Liver (tissue), 9 donors: Measurements from ENCODE around the gene ASIC2. TPM values are rescaled to one million over a fixed set of nuclear protein-coding genes. Genes with fewer than 3 reads are reported as not detected.

Experiments used
- DNase-seq: peaks from one replicate; pipeline ENCODE4 v3.0.0-alpha.2; 2017; ENCODE audit warnings: low spot score
- H3K27ac ChIP-seq, 2 donors: one replicate each; pipeline ENCODE4 v1.7.0; 2013; ENCODE audit warnings: inconsistent platforms in 2 of 2, low read length in 2 of 2, control low read depth in 1 of 2, low read depth in 1 of 2, mild to moderate bottlenecking in 1 of 2
- H3K27me3 ChIP-seq, 4 donors: one replicate each; pipeline versions ENCODE4 v1.6.1 to v1.7.0; 2013; ENCODE audit warnings: low read length in 3 of 4, inconsistent platforms in 1 of 4, mild to moderate bottlenecking in 1 of 4, moderate library complexity in 1 of 4; ENCODE audit not compliant: control insufficient read depth in 4 of 4, insufficient read depth in 4 of 4
- H3K36me3 ChIP-seq, 4 donors: one replicate each; pipeline versions ENCODE4 v1.6.1 to v1.7.0; 2013; ENCODE audit warnings: low read length in 3 of 4, mild to moderate bottlenecking in 3 of 4, low read depth in 1 of 4, moderate library complexity in 1 of 4; ENCODE audit not compliant: control insufficient read depth in 4 of 4, insufficient read depth in 3 of 4
- H3K4me1 ChIP-seq, 4 donors: one replicate each; pipeline versions ENCODE4 v1.6.1 to v1.7.0; 2013; ENCODE audit warnings: low read length in 3 of 4, mild to moderate bottlenecking in 3 of 4, moderate library complexity in 1 of 4; ENCODE audit not compliant: control insufficient read depth in 4 of 4, insufficient read depth in 4 of 4
- H3K4me3 ChIP-seq, 3 donors: one replicate each; pipeline versions ENCODE4 v1.6.1 to v1.7.0; 2013; ENCODE audit warnings: low read length in 3 of 3, control low read depth in 1 of 3, low read depth in 1 of 3, mild to moderate bottlenecking in 1 of 3
- H3K9ac ChIP-seq, 2 donors: one replicate each; pipeline ENCODE4 v1.7.0; 2013; ENCODE audit warnings: low read length in 2 of 2, mild to moderate bottlenecking in 2 of 2, moderate library complexity in 2 of 2, control low read depth in 1 of 2, low read depth in 1 of 2
- H3K9me3 ChIP-seq, 4 donors: one replicate each; pipeline versions ENCODE4 v1.6.1 to v1.7.0; 2013; ENCODE audit warnings: low read length in 3 of 4; ENCODE audit not compliant: control insufficient read depth in 4 of 4
- FOXA1 ChIP-seq: IDR thresholded peaks from 2 replicates; pipeline ENCODE4 v1.6.1; 2016; ENCODE audit warnings: antibody characterized with exemption
- REST ChIP-seq: IDR thresholded peaks from 2 replicates; pipeline ENCODE4 v1.6.1; 2016; ENCODE audit warnings: antibody characterized with exemption, mild to moderate bottlenecking
- SP1 ChIP-seq: IDR thresholded peaks from 2 replicates; pipeline ENCODE4 v1.6.1; 2018; ENCODE audit warnings: antibody characterized with exemption, mild to moderate bottlenecking
- TAF1 ChIP-seq: conservative IDR thresholded peaks from 2 replicates; pipeline ENCODE4 v1.6.1; 2016; ENCODE audit warnings: antibody characterized with exemption, mild to moderate bottlenecking
- YY1 ChIP-seq: IDR thresholded peaks from 2 replicates; pipeline ENCODE4 v1.6.1; 2016; ENCODE audit warnings: antibody characterized with exemption, mild to moderate bottlenecking
- ZBTB33 ChIP-seq: IDR thresholded peaks from 2 replicates; pipeline ENCODE4 v1.6.1; 2016; ENCODE audit warnings: antibody characterized with exemption
- WGBS: extraction: QIAGEN DNeasy Blood & Tissue Kit; methylation state at CpG from one replicate; pipeline ENCODE4 v1.1.7; 2013; 5-methylcytosine and 5-hydroxymethylcytosine counted together
- polyA plus RNA-seq, 2 donors: library from polyadenylated mRNA; stranded (reverse) in 1 of 2; unstranded in 1 of 2; fragments of 200-250 nt in 1 of 2; fragments of >200 nt in 1 of 2; fragmentation: Nextera tagmentation in 1 of 2; extraction: Ambion mirVana in 1 of 2; gene quantifications; one replicate each; pipeline versions ENCODE4 v1.2.1 to v1.2.3, GENCODE V29; 2013 to 2015
- total RNA-seq, 2 donors: library from RNA; depleted of rRNA; stranded (reverse); fragments of >200 nt; gene quantifications; one replicate each; pipeline ENCODE4 v1.2.3, GENCODE V29; 2014
- TF ChIP-seq, protein P1 (sequence below): fragments of 150-350 bp; IDR thresholded peaks from 2 replicates; pipeline ENCODE4 v1.5.1; 2017; ENCODE audit warnings: improper control_type of control experiment, low read depth, low read length; ENCODE audit not compliant: missing input control
- TF ChIP-seq, protein P2 (sequence below): IDR thresholded peaks from 2 replicates; pipeline ENCODE4 v1.6.1; 2016; ENCODE audit warnings: antibody characterized with exemption
- donor health status: healthy.
- donor health status: healthy.
- donor health status: healthy.
- donor health status: healthy.
- donor health status: healthy.

Gene ASIC2
- total and polyA plus RNA-seq, 4 donors: under 0.01 TPM; not detected in 3

- DNase-seq: no peak
- no peaks in the 10 kb centered on the region for H3K4me1 ChIP-seq
These were observed 236.5 kb downstream of the ASIC2 start for GRCh38 chr17:33056399-33057146.

GRCh38 chr17:33055746-33056145, 237.3 kb downstream of the ASIC2 start:
- 91% methylated on average over 9 of the region's 9 CpGs for WGBS
- no peaks in the 10 kb centered on the region for H3K36me3 ChIP-seq
- H3K9me3 ChIP-seq: no peaks in the 10 kb centered on the region
- no peak overlapping the region for H3K27ac ChIP-seq
- no peak overlapping the region for H3K4me3 ChIP-seq
- peaks cover 0 to 3% (median 0%) of the 10 kb centered on the region in 4 donors for H3K27me3 ChIP-seq
- peak; percentile 10 for DNase-seq
- H3K9ac ChIP-seq: no peak overlapping the region
- TF ChIP-seq, protein P1, sequence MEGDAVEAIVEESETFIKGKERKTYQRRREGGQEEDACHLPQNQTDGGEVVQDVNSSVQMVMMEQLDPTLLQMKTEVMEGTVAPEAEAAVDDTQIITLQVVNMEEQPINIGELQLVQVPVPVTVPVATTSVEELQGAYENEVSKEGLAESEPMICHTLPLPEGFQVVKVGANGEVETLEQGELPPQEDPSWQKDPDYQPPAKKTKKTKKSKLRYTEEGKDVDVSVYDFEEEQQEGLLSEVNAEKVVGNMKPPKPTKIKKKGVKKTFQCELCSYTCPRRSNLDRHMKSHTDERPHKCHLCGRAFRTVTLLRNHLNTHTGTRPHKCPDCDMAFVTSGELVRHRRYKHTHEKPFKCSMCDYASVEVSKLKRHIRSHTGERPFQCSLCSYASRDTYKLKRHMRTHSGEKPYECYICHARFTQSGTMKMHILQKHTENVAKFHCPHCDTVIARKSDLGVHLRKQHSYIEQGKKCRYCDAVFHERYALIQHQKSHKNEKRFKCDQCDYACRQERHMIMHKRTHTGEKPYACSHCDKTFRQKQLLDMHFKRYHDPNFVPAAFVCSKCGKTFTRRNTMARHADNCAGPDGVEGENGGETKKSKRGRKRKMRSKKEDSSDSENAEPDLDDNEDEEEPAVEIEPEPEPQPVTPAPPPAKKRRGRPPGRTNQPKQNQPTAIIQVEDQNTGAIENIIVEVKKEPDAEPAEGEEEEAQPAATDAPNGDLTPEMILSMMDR: no peak
- TF ChIP-seq ZBTB33: no peak
- TF ChIP-seq TAF1: no peak
- TF ChIP-seq FOXA1: no peak
- no peak for TF ChIP-seq SP1
- no peak for TF ChIP-seq REST
- TF ChIP-seq YY1: no peak
- H3K4me1 ChIP-seq: no peaks in the 10 kb centered on the region

More at GRCh38 chr17:33056399-33057146, 236.5 kb downstream of the ASIC2 start:
- Histone ChIP-seq H3K9ac (no peak overlapping the region), H3K9me3 (no peaks in the 10 kb centered on the region), H3K4me3 (no peak overlapping the region), H3K27me3 (peaks cover 0 to 3% (median 0%) of the 10 kb centered on the region in 4 donors), H3K27ac (no peak overlapping the region), H3K36me3 (no peaks in the 10 kb centered on the region)
- 83% methylated on average over 4 of the region's 4 CpGs for WGBS
- TF ChIP-seq, protein P2, sequence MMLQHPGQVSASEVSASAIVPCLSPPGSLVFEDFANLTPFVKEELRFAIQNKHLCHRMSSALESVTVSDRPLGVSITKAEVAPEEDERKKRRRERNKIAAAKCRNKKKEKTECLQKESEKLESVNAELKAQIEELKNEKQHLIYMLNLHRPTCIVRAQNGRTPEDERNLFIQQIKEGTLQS: no peak
- TF ChIP-seq ZBTB33: no peak
- TF ChIP-seq REST: no peak
